ENCODE measurements around the gene RGS7. TPM values are rescaled to one million over a fixed set of nuclear protein-coding genes. Genes with fewer than 3 reads are reported as not detected.

The RGS7 gene
- total and polyA plus RNA-seq, 2 experiments from 2014 or later = 0.32 to 1.7 TPM

GRCh38 chr1:241061062-241061461, 295.9 kb downstream of the RGS7 start:
- no peaks in the 10 kb centered on the region for H3K9me2 ChIP-seq (ENCODE audit: insufficient read depth)
- H3K79me2 ChIP-seq (ENCODE audit: insufficient read depth) = no peaks in the 10 kb centered on the region
- H3K9me3 ChIP-seq (ENCODE audit: low read depth) = no peaks in the 10 kb centered on the region
- H3K4me1 ChIP-seq (ENCODE audit: insufficient read depth) = no peaks in the 10 kb centered on the region
- no peak overlapping the region for H3K9ac ChIP-seq
- no peaks in the 10 kb centered on the region for H4K20me1 ChIP-seq (ENCODE audit: insufficient read depth)
- in situ Hi-C loops (cut with MboI) = no loop called here
- H3K27me3 ChIP-seq (replicated peaks; ENCODE audit: insufficient read depth) = no peaks in the 10 kb centered on the region
- no peak overlapping the region for H3K4me3 ChIP-seq
- H3F3A ChIP-seq (ENCODE audit: insufficient read depth) = no peaks in the 10 kb centered on the region
- no peak overlapping the region for H3K27ac ChIP-seq
- 25 to 26% methylated on average over 3 of the region's 3 CpGs for WGBS, 2 experiments (ENCODE audit: low coverage in 1 of 2, low lambda C conversion rate in 2 of 2, missing lambda C conversion rate in 2 of 2)
- DNase-seq = no peak
- no peak overlapping the region for H3K4me2 ChIP-seq (ENCODE audit: unreplicated experiment)
- no peaks in the 10 kb centered on the region for H3K36me3 ChIP-seq (ENCODE audit: low read depth)
- TF ChIP-seq EZH2 (IDR thresholded peaks at IDR 0.05; ENCODE audit: insufficient read depth, poor library complexity, severe bottlenecking) (no peak), EZH2phosphoT487 (IDR thresholded peaks at IDR 0.05; ENCODE audit: insufficient read depth, low read depth) (no peak)
- no peak overlapping the region for H2AFZ ChIP-seq

GRCh38 chr1:241048622-241049021, 308.4 kb downstream of the RGS7 start:
- WGBS, 2 experiments (ENCODE audit: low coverage in 1 of 2, low lambda C conversion rate in 2 of 2, missing lambda C conversion rate in 2 of 2) = 24 to 33% methylated on average over 4 of the region's 4 CpGs
- no peak overlapping the region for H3K4me3 ChIP-seq
- no peaks in the 10 kb centered on the region for H4K20me1 ChIP-seq (ENCODE audit: insufficient read depth)
- H3K9me3 ChIP-seq (ENCODE audit: low read depth) = no peaks in the 10 kb centered on the region
- H3K4me2 ChIP-seq (ENCODE audit: unreplicated experiment) = no peak overlapping the region
- no peaks in the 10 kb centered on the region for H3K79me2 ChIP-seq (ENCODE audit: insufficient read depth)
- no peaks in the 10 kb centered on the region for H3F3A ChIP-seq (ENCODE audit: insufficient read depth)
- no peak for TF ChIP-seq EZH2phosphoT487 (IDR thresholded peaks at IDR 0.05; ENCODE audit: insufficient read depth, low read depth)
- TF ChIP-seq EZH2 (IDR thresholded peaks at IDR 0.05; ENCODE audit: insufficient read depth, poor library complexity, severe bottlenecking) = no peak
- no peak overlapping the region for H3K9ac ChIP-seq
- in situ Hi-C loops (cut with MboI) = no loop called here
- no peak overlapping the region for H2AFZ ChIP-seq
- H3K4me1 ChIP-seq (ENCODE audit: insufficient read depth) = no peaks in the 10 kb centered on the region
- DNase-seq = no peak
- H3K9me2 ChIP-seq (ENCODE audit: insufficient read depth) = no peaks in the 10 kb centered on the region
- no peak overlapping the region for H3K27ac ChIP-seq
- H3K36me3 ChIP-seq (ENCODE audit: low read depth) = no peaks in the 10 kb centered on the region
- no peaks in the 10 kb centered on the region for H3K27me3 ChIP-seq (replicated peaks; ENCODE audit: insufficient read depth)

- no peaks in the 10 kb centered on the region for H3K9me3 ChIP-seq (ENCODE audit: low read depth)
- TF ChIP-seq EZH2phosphoT487 (IDR thresholded peaks at IDR 0.05; ENCODE audit: insufficient read depth, low read depth) = no peak
- no peak for TF ChIP-seq EZH2 (IDR thresholded peaks at IDR 0.05; ENCODE audit: insufficient read depth, poor library complexity, severe bottlenecking)
- no peaks in the 10 kb centered on the region for H3K27me3 ChIP-seq (replicated peaks; ENCODE audit: insufficient read depth)
- no peak overlapping the region for H3K9ac ChIP-seq
- H3K36me3 ChIP-seq (ENCODE audit: low read depth) = no peaks in the 10 kb centered on the region
- WGBS, 2 experiments (ENCODE audit: low coverage in 1 of 2, low lambda C conversion rate in 2 of 2, missing lambda C conversion rate in 2 of 2) = 36 to 52% methylated on average over 2 of the region's 2 CpGs
- H3F3A ChIP-seq (ENCODE audit: insufficient read depth) = no peaks in the 10 kb centered on the region
- H3K4me3 ChIP-seq = no peak overlapping the region
- no peaks in the 10 kb centered on the region for H4K20me1 ChIP-seq (ENCODE audit: insufficient read depth)
- no peaks in the 10 kb centered on the region for H3K4me1 ChIP-seq (ENCODE audit: insufficient read depth)
- no peak overlapping the region for H2AFZ ChIP-seq
- no peak for DNase-seq
- no peaks in the 10 kb centered on the region for H3K9me2 ChIP-seq (ENCODE audit: insufficient read depth)
- no peaks in the 10 kb centered on the region for H3K79me2 ChIP-seq (ENCODE audit: insufficient read depth)
- H3K27ac ChIP-seq = no peak overlapping the region
- in situ Hi-C loops (cut with MboI) = no loop called here
- no peak overlapping the region for H3K4me2 ChIP-seq (ENCODE audit: unreplicated experiment)
Measured at GRCh38 chr1:241045659-241046058, 311.3 kb downstream of the RGS7 start.

- Histone ChIP-seq H3F3A (ENCODE audit: insufficient read depth) (no peaks in the 10 kb centered on the region), H3K9me2 (ENCODE audit: insufficient read depth) (no peaks in the 10 kb centered on the region), H3K4me3 (no peak overlapping the region), H3K9me3 (ENCODE audit: low read depth) (no peaks in the 10 kb centered on the region), H3K27ac (no peak overlapping the region), H2AFZ (no peak overlapping the region), H4K20me1 (ENCODE audit: insufficient read depth) (no peaks in the 10 kb centered on the region), H3K79me2 (ENCODE audit: insufficient read depth) (no peaks in the 10 kb centered on the region), H3K4me2 (ENCODE audit: unreplicated experiment) (no peak overlapping the region), H3K4me1 (ENCODE audit: insufficient read depth) (no peaks in the 10 kb centered on the region), H3K36me3 (ENCODE audit: low read depth) (no peaks in the 10 kb centered on the region), H3K27me3 (replicated peaks; ENCODE audit: insufficient read depth) (no peaks in the 10 kb centered on the region), H3K9ac (no peak overlapping the region)
- in situ Hi-C loops (cut with MboI) = no loop called here
- WGBS, 2 experiments (ENCODE audit: low coverage in 1 of 2, low lambda C conversion rate in 2 of 2, missing lambda C conversion rate in 2 of 2) = 28 to 30% methylated on average over 9 of the region's 9 CpGs
- no peak for DNase-seq
- TF ChIP-seq EZH2 (IDR thresholded peaks at IDR 0.05; ENCODE audit: insufficient read depth, poor library complexity, severe bottlenecking) = no peak
- TF ChIP-seq EZH2phosphoT487 (IDR thresholded peaks at IDR 0.05; ENCODE audit: insufficient read depth, low read depth) = no peak
Measured at GRCh38 chr1:241034203-241034936, 322.6 kb downstream of the RGS7 start.

All from GM23248 (cell line).